OCI-LY7 (cell line): ENCODE results near the gene C12orf60.

ENCODE experiments used
- CTCF ChIP-seq: fragments of 200-600 bp; sonication (generic); conservative IDR thresholded peaks from 2 replicates; pipeline ENCODE4 v1.5.1; 2014; ENCODE audit warnings: mild to moderate bottlenecking, antibody characterized with exemption, low read length, moderate library complexity, mixed read lengths
- EZH2phosphoT487 ChIP-seq: fragments of 200-600 bp; sonication (generic); IDR thresholded peaks from 2 replicates; pipeline ENCODE4 v1.6.1; 2018; ENCODE audit warnings: low read depth, borderline replicate concordance, mild to moderate bottlenecking, mixed run types, antibody characterized with exemption, low read length, moderate library complexity, mixed read lengths

GRCh38 chr12:14802247-14802646, 1.2 kb upstream of the C12orf60 start:
- TF ChIP-seq CTCF = no peak
- no peak for TF ChIP-seq EZH2phosphoT487
